Stimulated activated naive CD8-positive, alpha-beta T cell treated with anti-CD3 and anti-CD28 coated beads, Interleukin-15, Interleukin-2, amounts not matched to agents 100 U/mL and 50 U/mL, for 24 hours (primary cell): ENCODE results near the gene MROH7.

Experiments used
- ATAC-seq: fragments of 150-1000 bp; cut with Tn5 transposase; one replicate; pipeline ENCODE4 v1.10.0; 2021
- DNase-seq: peaks from one replicate; pipeline ENCODE4 v3.0.0; 2021

Gene MROH7

GRCh38 chr1:54640863-54641836 lies at the start of gene MROH7:
TSS of gene MROH7 (plus strand) at chr1:54641786. CDS start at chr1:54652927, 11,141 bp downstream.
- DNase-seq (no peak), ATAC-seq (no peak)

- DNase-seq (no peak), ATAC-seq (no peak)
Observed at GRCh38 chr1:54593571-54594160, 47.9 kb upstream of the MROH7 start.

GRCh38 chr1:54594463-54594862 lies 47.1 kb upstream of the MROH7 start:
- ATAC-seq (no peak), DNase-seq (no peak)

- DNase-seq, result no peak
- ATAC-seq, result no peak
Observed at GRCh38 chr1:54595956-54596498, 45.6 kb upstream of the MROH7 start.

- DNase-seq (no peak), ATAC-seq (no peak)
Observed at GRCh38 chr1:54596756-54597155, 44.8 kb upstream of the MROH7 start.

- DNase-seq (no peak), ATAC-seq (no peak)
Observed at GRCh38 chr1:54597455-54598030, 44.0 kb upstream of the MROH7 start.

GRCh38 chr1:54599211-54599823 lies 42.3 kb upstream of the MROH7 start:
- DNase-seq (no peak), ATAC-seq (no peak)

GRCh38 chr1:54600947-54601721 lies 40.5 kb upstream of the MROH7 start:
- DNase-seq, result no peak
- no peak for ATAC-seq

GRCh38 chr1:54601730-54602129 lies 39.9 kb upstream of the MROH7 start:
- DNase-seq (no peak), ATAC-seq (no peak)

- ATAC-seq (no peak), DNase-seq (no peak)
Observed at GRCh38 chr1:54602554-54602953, 39.0 kb upstream of the MROH7 start.

- no peak for DNase-seq
- ATAC-seq, result no peak
Observed at GRCh38 chr1:54603241-54603640, 38.3 kb upstream of the MROH7 start.

- DNase-seq (no peak), ATAC-seq (no peak)
Observed at GRCh38 chr1:54604051-54604450, 37.5 kb upstream of the MROH7 start.

GRCh38 chr1:54604572-54605370 lies 36.8 kb upstream of the MROH7 start:
- DNase-seq (peak; percentile 20), ATAC-seq (peak; percentile 56)

- ATAC-seq (no peak), DNase-seq (no peak)
Observed at GRCh38 chr1:54606096-54606989, 35.2 kb upstream of the MROH7 start.

- DNase-seq (no peak), ATAC-seq (no peak)
Observed at GRCh38 chr1:54606990-54607325, 34.6 kb upstream of the MROH7 start.

- no peak for ATAC-seq
- no peak for DNase-seq
Observed at GRCh38 chr1:54607821-54608565, 33.6 kb upstream of the MROH7 start.

GRCh38 chr1:54608566-54609230 lies 32.9 kb upstream of the MROH7 start:
- ATAC-seq, result no peak
- no peak for DNase-seq

GRCh38 chr1:54609301-54609921 lies 32.2 kb upstream of the MROH7 start:
- ATAC-seq (no peak), DNase-seq (no peak)
